ENCODE data around the gene LARP1.

GRCh38 chr5:154861946-154862345 lies 106.8 kb downstream of the LARP1 start:
- no peak for TF ChIP-seq POLR2AphosphoS5 (IDR thresholded peaks at IDR 0.05; ENCODE audit: low read depth, low read length)
- no peak for TF ChIP-seq TAF1 (IDR thresholded peaks at IDR 0.05; ENCODE audit: low read depth, low read length)
- no peak for TF ChIP-seq POLR2A (IDR thresholded peaks at IDR 0.05; ENCODE audit: low read depth, low read length)
- no peak for TF ChIP-seq SPI1 (IDR thresholded peaks at IDR 0.05; ENCODE audit: low read depth, low read length)
